ENCODE data around the gene FTSJ3. TPM values are rescaled to one million over a fixed set of nuclear protein-coding genes. Genes with fewer than 3 reads are reported as not detected.

FTSJ3 gene
- total and polyA plus RNA-seq, 2 experiments from 2014 or later, result 27.6 to 47.3 TPM

GRCh38 chr17:63821804-63822203, 5.7 kb downstream of the FTSJ3 start:
- no peak overlapping the region for H2AFZ ChIP-seq
- H3K79me2 ChIP-seq (ENCODE audit: insufficient read depth), result peaks cover 66% of the 10 kb centered on the region
- 63 to 76% methylated on average over 6 of the region's 6 CpGs for WGBS, 2 experiments (ENCODE audit: low coverage in 1 of 2, low lambda C conversion rate in 2 of 2, missing lambda C conversion rate in 2 of 2)
- no peaks in the 10 kb centered on the region for H3K9me3 ChIP-seq (ENCODE audit: low read depth)
- in situ Hi-C loops (cut with MboI), result no loop called here
- no peaks in the 10 kb centered on the region for H3K9me2 ChIP-seq (ENCODE audit: insufficient read depth)
- peaks cover 84% of the 10 kb centered on the region for H3K36me3 ChIP-seq (ENCODE audit: low read depth)
- H3K9ac ChIP-seq, result no peak overlapping the region
- H3K4me1 ChIP-seq (ENCODE audit: insufficient read depth), result no peaks in the 10 kb centered on the region; the same call in 1 of the 2 replicates
- no peak for DNase-seq
- H3K4me2 ChIP-seq (ENCODE audit: unreplicated experiment), result no peak overlapping the region
- H3K27ac ChIP-seq, result no peak overlapping the region
- no peaks in the 10 kb centered on the region for H4K20me1 ChIP-seq (ENCODE audit: insufficient read depth)
- H3K27me3 ChIP-seq (replicated peaks; ENCODE audit: insufficient read depth), result no peaks in the 10 kb centered on the region
- TF ChIP-seq EZH2phosphoT487 (IDR thresholded peaks at IDR 0.05; ENCODE audit: insufficient read depth, low read depth) (no peak), EZH2 (IDR thresholded peaks at IDR 0.05; ENCODE audit: insufficient read depth, poor library complexity, severe bottlenecking) (no peak)
- peaks cover 52% of the 10 kb centered on the region for H3F3A ChIP-seq (ENCODE audit: insufficient read depth)
- H3K4me3 ChIP-seq, result no peak overlapping the region

GRCh38 chr17:63820963-63821561, 6.4 kb downstream of the FTSJ3 start:
- no peak for DNase-seq
- Histone ChIP-seq H3K9ac (no peak overlapping the region), H3F3A (ENCODE audit: insufficient read depth) (peaks cover 60% of the 10 kb centered on the region), H2AFZ (no peak overlapping the region), H3K27ac (no peak overlapping the region), H4K20me1 (ENCODE audit: insufficient read depth) (no peaks in the 10 kb centered on the region), H3K9me2 (ENCODE audit: insufficient read depth) (no peaks in the 10 kb centered on the region), H3K4me2 (ENCODE audit: unreplicated experiment) (no peak overlapping the region), H3K79me2 (ENCODE audit: insufficient read depth) (peaks cover 59% of the 10 kb centered on the region), H3K27me3 (replicated peaks; ENCODE audit: insufficient read depth) (no peaks in the 10 kb centered on the region), H3K9me3 (ENCODE audit: low read depth) (no peaks in the 10 kb centered on the region), H3K4me3 (no peak overlapping the region), H3K36me3 (ENCODE audit: low read depth) (peaks cover 91% of the 10 kb centered on the region), H3K4me1 (ENCODE audit: insufficient read depth) (peaks cover 4% of the 10 kb centered on the region; the same call in 1 of the 2 replicates)
- 69 to 76% methylated on average over 10 of the region's 10 CpGs for WGBS, 2 experiments (ENCODE audit: low coverage in 1 of 2, low lambda C conversion rate in 2 of 2, missing lambda C conversion rate in 2 of 2)
- TF ChIP-seq EZH2phosphoT487 (IDR thresholded peaks at IDR 0.05; ENCODE audit: insufficient read depth, low read depth) (no peak), EZH2 (IDR thresholded peaks at IDR 0.05; ENCODE audit: insufficient read depth, poor library complexity, severe bottlenecking) (no peak)
- in situ Hi-C loops (cut with MboI), result no loop called here

GRCh38 chr17:63819585-63820537, 7.6 kb downstream of the FTSJ3 start:
- H3K27me3 ChIP-seq (replicated peaks; ENCODE audit: insufficient read depth), result no peaks in the 10 kb centered on the region
- no peaks in the 10 kb centered on the region for H4K20me1 ChIP-seq (ENCODE audit: insufficient read depth)
- peaks cover 72% of the 10 kb centered on the region for H3F3A ChIP-seq (ENCODE audit: insufficient read depth)
- no peak for DNase-seq
- 78 to 81% methylated on average over 21 of the region's 21 CpGs for WGBS, 2 experiments (ENCODE audit: low coverage in 1 of 2, low lambda C conversion rate in 2 of 2, missing lambda C conversion rate in 2 of 2)
- peaks cover 95% of the 10 kb centered on the region for H3K36me3 ChIP-seq (ENCODE audit: low read depth)
- no peak overlapping the region for H3K4me2 ChIP-seq (ENCODE audit: unreplicated experiment)
- H3K9me3 ChIP-seq (ENCODE audit: low read depth), result no peaks in the 10 kb centered on the region
- H3K4me3 ChIP-seq, result no peak overlapping the region
- peaks cover 4% of the 10 kb centered on the region; the same call in 1 of the 2 replicates for H3K4me1 ChIP-seq (ENCODE audit: insufficient read depth)
- in situ Hi-C loops (cut with MboI), result no loop called here
- H2AFZ ChIP-seq, result no peak overlapping the region
- no peak for TF ChIP-seq EZH2phosphoT487 (IDR thresholded peaks at IDR 0.05; ENCODE audit: insufficient read depth, low read depth)
- no peak for TF ChIP-seq EZH2 (IDR thresholded peaks at IDR 0.05; ENCODE audit: insufficient read depth, poor library complexity, severe bottlenecking)
- H3K79me2 ChIP-seq (ENCODE audit: insufficient read depth), result peaks cover 57% of the 10 kb centered on the region
- H3K27ac ChIP-seq, result no peak overlapping the region
- no peaks in the 10 kb centered on the region for H3K9me2 ChIP-seq (ENCODE audit: insufficient read depth)
- H3K9ac ChIP-seq, result no peak overlapping the region

- Histone ChIP-seq H3K4me3 (no peak overlapping the region), H4K20me1 (ENCODE audit: insufficient read depth) (no peaks in the 10 kb centered on the region), H3K9me2 (ENCODE audit: insufficient read depth) (no peaks in the 10 kb centered on the region), H3K4me2 (ENCODE audit: unreplicated experiment) (no peak overlapping the region), H3K9me3 (ENCODE audit: low read depth) (no peaks in the 10 kb centered on the region), H3K9ac (no peak overlapping the region), H3K79me2 (ENCODE audit: insufficient read depth) (peaks cover 53% of the 10 kb centered on the region), H3F3A (ENCODE audit: insufficient read depth) (peaks cover 78% of the 10 kb centered on the region), H3K27me3 (replicated peaks; ENCODE audit: insufficient read depth) (no peaks in the 10 kb centered on the region), H3K27ac (no peak overlapping the region), H2AFZ (no peak overlapping the region), H3K36me3 (ENCODE audit: low read depth) (peaks cover 95% of the 10 kb centered on the region), H3K4me1 (ENCODE audit: insufficient read depth) (peaks cover 4% of the 10 kb centered on the region; the same call in 1 of the 2 replicates)
- 73 to 78% methylated on average over 6 of the region's 6 CpGs for WGBS, 2 experiments (ENCODE audit: low coverage in 1 of 2, low lambda C conversion rate in 2 of 2, missing lambda C conversion rate in 2 of 2)
- TF ChIP-seq EZH2phosphoT487 (IDR thresholded peaks at IDR 0.05; ENCODE audit: insufficient read depth, low read depth), result no peak
- TF ChIP-seq EZH2 (IDR thresholded peaks at IDR 0.05; ENCODE audit: insufficient read depth, poor library complexity, severe bottlenecking), result no peak
- in situ Hi-C loops (cut with MboI), result no loop called here
- DNase-seq, result no peak
Measured at GRCh38 chr17:63819131-63819530, 8.3 kb downstream of the FTSJ3 start.
